Skin epidermis (tissue), 12 donors: ENCODE data around the gene CDH8.

ENCODE experiments used
- H3K27ac ChIP-seq, 21 experiments: fragments of 200-600 bp; sonication (generic) in 11 of 21; one replicate each; pipeline ENCODE4 v1.5.0; 2020; ENCODE audit warnings: mild to moderate bottlenecking in 3 of 21, inconsistent platforms in 2 of 21, moderate library complexity in 2 of 21
- H3K4me3 ChIP-seq, 7 experiments: fragments of 200-600 bp; sonication (generic) in 2 of 7; one replicate each; pipeline ENCODE4 v1.5.0; 2020; ENCODE audit warnings: inconsistent platforms in 2 of 7, mild to moderate bottlenecking in 2 of 7, moderate library complexity in 1 of 7

Gene CDH8

DNA sequence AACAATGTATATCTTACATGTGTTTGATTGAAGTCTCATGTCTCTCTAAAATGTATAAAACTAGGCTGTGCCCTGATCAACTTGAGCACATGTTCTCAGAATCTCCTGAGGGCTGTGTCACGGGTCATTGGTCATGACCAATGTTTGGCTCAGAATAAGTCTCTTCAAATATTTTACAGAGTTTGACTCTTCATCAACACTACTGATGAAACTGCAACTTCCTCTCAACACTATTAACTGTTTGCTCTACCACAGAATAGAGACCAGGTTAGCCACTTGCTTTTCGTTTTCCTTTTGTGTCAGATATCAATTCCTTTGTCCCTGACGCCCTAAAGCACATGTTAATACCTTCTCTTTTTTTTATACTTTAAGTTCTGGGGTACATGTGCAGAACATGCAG lies 358.1 kb downstream of the CDH8 start:
- Histone ChIP-seq H3K27ac (no peak overlapping the region), H3K4me3 (no peak overlapping the region)

DNA sequence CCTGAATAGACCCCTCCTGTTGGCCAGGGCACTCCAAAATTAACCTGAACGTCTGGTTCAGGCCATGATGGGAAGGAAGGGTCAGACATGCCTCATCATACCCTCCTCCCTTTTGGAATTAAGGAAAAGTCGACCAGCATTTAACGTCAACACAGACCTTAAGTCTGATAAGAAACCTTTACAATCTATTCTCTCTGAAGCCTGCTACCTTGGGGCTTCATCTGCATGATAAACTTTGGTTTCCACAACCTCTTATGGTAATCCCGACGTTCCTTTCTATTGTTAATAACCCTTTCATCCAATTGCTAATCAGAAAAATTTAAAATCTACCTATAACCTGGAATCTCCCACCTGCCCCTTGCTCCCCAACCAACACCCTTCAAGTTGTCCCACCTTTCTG lies 358.5 kb downstream of the CDH8 start:
- no peak overlapping the region for H3K27ac ChIP-seq

DNA sequence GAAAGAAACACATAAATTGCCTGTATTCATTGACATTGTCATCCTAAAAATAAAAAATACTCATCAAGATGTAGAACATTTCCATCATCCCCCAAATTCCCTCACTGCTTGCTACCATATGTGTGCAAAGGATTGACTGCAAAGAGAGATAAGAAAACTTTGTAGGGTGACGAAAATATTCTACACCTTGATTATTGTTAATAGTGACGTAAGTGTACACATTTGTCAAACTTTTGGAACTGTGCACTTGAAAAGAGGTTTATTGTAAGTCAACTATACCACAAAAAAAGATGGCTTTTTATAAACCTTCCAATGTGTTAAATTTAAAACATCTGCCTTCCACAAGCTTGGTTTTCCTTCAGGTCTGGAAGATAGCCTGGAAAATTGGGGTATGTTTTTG lies 359.5 kb downstream of the CDH8 start:
- Histone ChIP-seq H3K4me3 (no peak overlapping the region), H3K27ac (no peak overlapping the region)

More for the DNA sequence above, 358.5 kb downstream of the CDH8 start:
- no peak overlapping the region for H3K4me3 ChIP-seq

DNA sequence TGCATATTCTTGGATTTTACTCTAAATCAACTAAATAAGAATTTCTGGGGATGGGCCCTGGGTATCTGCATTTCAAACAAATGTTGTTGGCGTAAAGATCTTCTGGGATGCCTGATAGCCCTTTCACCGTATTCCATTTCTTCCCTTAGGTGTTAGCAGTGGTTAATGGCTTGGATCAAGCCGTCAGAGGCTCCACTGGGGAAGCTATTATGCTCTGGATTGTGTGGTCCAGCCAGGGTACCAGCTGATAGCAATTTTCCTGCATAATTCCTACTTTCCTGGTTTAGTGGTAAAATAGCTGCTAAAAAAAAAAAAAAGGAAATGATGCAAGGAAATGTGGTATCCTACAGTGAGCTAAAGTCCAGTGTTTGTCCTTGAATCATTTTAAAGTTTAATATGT lies 365.1 kb downstream of the CDH8 start:
- Histone ChIP-seq H3K4me3 (no peak overlapping the region), H3K27ac (no peak overlapping the region)

DNA sequence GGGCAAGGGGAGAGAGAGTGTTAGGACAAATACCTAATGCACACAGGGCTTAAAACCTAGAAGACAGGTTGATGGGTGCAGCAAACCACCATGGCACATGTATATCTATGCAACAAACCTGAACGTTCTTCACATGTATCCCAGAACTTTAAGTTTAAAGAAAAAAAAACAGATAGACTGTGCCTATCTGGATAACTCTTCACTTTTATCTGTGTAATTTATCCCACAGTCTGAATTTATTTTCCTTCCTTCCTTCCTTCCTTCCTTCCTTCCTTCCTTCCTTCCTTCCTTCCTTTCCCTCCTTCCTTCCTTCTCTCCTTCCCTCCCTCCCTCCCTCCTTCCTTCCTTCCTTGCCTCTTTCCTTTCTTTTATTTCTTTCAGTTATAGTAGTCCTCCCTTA lies 370.7 kb downstream of the CDH8 start:
- no peak overlapping the region for H3K27ac ChIP-seq

DNA sequence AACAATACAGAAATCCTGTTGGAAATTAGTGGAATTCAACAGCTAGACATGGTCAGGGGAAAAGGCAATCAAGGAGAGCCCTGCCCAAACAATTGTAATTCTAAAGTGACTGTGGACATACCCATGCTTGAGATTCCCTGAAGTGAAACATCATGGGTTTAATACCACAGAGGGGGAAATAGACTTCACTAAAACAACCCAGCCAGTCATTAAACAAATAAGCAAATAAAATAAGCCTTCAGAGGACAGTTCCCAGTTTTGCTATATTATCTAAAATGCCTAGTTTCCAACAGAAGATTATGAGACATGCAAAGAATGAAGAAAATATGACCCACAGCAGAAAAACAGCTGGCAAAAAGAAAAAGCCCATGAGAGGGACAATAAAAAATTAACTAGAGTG lies 376.3 kb downstream of the CDH8 start:
- no peak overlapping the region for H3K27ac ChIP-seq
- no peak overlapping the region for H3K4me3 ChIP-seq

More for the DNA sequence above, 370.7 kb downstream of the CDH8 start:
- H3K4me3 ChIP-seq = no peak overlapping the region

DNA sequence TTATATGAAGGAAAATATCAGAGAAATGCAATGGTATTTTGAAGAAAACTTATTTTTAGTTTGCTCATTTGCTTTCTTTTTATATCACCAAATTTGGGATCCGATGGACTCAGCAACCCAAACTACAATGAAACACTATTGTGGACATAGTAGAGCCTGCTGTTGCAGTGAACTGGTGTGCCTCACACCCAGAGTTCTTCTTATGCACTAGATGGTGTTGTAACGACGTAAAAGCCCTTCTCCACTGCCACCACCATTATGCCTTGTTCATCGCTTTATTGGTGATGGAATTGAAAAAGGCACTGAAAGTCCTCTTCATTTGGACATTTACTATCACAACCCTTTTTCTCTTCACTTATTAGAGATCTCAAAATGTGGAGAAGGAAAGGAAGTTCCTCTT lies 381.3 kb downstream of the CDH8 start:
- H3K4me3 ChIP-seq = no peak overlapping the region
- no peak overlapping the region for H3K27ac ChIP-seq

DNA sequence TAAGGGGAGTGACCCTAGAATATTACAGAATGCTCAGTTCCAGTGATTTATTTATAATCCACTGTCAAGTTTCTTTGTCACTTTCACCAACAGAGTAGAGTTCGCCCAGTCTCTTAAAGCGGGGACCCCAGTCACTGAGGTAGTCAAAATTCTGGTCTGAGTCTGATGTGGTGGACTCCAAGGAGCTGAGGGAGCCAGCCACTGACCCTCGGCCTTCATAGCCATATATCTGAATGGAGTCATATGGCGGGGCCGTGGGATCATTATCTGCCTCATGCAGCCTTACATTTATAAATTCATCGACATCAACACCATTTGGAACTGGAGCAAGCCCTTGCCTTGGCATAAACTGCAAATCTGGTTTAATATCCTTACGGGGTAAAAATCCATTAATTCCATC lies 382.7 kb downstream of the CDH8 start:
- Histone ChIP-seq H3K27ac (no peak overlapping the region), H3K4me3 (no peak overlapping the region)

DNA sequence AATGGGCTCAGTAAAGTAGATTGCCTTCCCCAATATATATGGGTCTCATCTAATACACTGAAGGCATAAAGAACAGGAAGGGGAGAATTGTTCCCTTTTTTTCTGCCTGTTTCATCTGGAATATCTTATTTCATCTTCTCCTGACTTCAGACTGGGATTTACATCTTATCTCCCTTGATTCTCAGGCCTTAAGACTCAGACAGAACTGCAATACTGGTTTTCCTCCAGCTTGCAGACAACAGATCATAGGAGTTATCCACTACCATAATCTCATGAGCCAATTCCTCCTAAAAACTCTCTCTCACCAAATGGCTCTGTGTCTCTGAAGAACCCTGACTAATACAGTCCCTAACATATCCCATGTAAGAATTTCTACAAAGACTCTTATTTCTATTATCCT lies 390.7 kb downstream of the CDH8 start:
- no peak overlapping the region for H3K4me3 ChIP-seq
- H3K27ac ChIP-seq = no peak overlapping the region

DNA sequence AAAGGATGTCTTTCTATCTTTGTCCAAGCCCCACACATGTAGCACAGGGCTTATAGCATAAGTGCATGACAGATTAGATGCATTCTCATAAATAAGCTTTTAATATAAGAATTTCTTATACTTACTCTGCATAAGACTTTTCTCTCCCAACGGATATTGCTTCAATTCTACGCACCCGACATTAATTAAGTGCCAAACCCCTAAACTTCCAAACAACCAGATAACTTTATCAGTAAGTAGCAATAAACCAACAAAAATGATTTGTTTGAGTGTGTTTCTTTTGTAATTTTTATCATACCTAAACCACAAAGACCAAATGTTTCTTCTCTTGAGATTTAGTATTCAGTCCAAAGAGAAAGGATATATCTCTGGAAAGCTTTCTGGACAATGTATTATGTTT lies 391.5 kb downstream of the CDH8 start:
- Histone ChIP-seq H3K27ac (no peak overlapping the region), H3K4me3 (no peak overlapping the region)

DNA sequence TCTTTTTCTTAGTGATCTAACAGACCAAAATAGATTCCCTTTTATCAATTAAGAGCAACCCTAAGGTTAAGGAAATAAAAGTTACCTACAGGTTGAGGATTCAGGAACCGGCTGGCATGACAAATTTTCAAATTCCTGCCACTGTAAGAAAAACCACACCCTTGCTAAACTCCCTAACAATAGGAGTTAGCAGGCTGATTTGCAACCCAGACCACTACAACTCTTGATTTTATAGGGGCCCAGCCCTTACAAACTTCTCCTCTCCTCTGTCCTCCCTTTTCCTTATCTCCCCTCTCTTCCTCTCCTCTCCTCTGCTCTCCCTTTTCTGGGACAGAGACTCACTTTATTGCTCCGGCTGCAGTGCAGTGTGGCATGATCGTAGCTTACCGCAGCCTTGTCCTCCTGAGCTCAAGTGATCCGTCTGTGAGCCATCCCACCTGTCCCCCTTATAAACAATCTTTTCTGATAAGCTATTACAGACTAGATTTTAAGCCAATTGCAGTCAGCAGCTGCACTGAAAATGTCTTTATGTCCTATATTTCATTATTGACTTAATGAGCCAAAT lies 418.9 kb downstream of the CDH8 start:
- H3K4me3 ChIP-seq = no peak overlapping the region

DNA sequence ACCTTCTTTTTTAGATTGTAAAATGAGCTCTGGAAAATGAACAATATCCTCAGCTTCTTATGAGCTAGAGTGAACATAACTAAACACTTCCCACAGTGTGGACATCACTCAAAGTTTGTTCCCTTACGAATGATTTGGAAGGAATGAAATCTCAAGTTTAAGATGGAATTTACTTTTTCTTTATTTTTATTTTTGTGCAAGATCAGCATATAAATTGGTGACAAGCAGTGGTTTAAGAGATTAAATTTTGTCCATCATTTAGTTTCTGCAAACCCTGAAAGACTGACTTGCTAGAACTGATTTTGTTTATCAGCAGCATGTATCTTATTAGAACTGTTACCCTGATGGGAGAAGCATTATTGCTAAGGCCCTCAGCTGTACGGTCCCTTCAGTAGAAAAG lies 420.1 kb downstream of the CDH8 start:
- no peak overlapping the region for H3K4me3 ChIP-seq

More for the DNA sequence above, 418.9 kb downstream of the CDH8 start:
- H3K27ac ChIP-seq = no peak overlapping the region

DNA sequence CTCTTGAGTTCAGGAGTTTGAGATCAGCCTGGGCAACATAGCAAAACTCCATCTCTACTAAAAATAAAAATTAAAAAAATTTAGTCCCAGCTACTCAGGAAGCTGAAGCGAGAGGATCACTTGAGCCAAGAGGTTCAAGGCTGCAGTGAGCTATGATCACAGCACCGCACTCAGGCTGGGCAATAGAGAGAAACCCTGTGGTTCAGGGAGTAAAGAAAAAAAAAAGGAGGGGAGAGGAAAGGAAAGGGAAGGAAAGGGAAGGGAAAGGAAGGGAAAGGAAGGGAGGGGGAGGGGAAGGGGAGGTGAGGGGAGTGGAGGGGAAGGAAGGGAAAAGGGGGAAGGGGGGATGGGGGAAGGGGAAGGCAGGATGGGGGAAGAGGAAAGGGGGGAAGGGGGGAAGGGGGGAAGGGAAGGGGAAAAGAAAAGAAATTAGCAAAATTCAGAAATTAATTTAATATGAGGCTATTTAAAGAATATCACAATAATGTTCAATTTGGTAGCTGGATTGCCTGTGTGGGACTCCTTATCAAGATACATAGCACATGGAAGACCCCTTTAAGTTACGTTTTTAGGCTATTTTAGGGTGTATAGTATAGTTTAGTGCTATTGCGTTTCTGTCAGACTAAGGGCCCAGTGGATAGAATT lies 424.3 kb downstream of the CDH8 start:
- Histone ChIP-seq H3K4me3 (no peak overlapping the region), H3K27ac (no peak overlapping the region)

More for the DNA sequence above, 420.1 kb downstream of the CDH8 start:
- H3K27ac ChIP-seq = no peak overlapping the region

DNA sequence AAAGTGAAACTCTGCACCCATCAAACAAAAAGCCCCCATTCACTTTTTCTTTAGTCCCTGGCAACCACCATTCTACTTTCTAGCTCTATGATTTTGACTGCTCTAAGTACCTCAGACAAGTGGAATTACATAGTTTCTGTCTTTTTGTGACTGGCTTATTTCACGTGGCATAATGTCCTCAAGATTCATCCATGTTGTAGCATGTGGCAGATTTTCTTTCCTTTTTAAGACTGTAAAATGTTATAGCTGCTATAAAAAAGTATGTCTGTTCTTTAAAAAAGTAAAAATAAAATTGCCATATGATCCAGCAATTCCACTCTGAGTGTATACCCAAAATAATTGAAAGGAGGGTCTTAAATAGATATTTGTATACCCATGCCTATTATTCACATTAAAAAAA lies 429.7 kb downstream of the CDH8 start:
- Histone ChIP-seq H3K27ac (no peak overlapping the region), H3K4me3 (no peak overlapping the region)
